ENCODE measurements around the gene COL4A6.

- no peak for TF ChIP-seq EZH2 (optimal IDR thresholded peaks at IDR 0.05; ENCODE audit: low read depth, low read length)
- TF ChIP-seq CTCF (IDR thresholded peaks at IDR 0.05; ENCODE audit: low read length): no peak
These were observed 183.6 kb downstream of the COL4A6 start for GRCh38 chrX:108254636-108255035.
